SK-N-MC (cell line): ENCODE measurements around the gene SEMA6D.

Experiments used
- EZH2 ChIP-seq: fragments of 200-600 bp; sonication (generic); IDR thresholded peaks from one replicate; pipeline ENCODE4 v1.6.1; 2017; ENCODE audit warnings: antibody characterized with exemption
- FOXP2 ChIP-seq: optimal IDR thresholded peaks from 2 replicates; pipeline ENCODE3; 2011; ENCODE audit warnings: mild to moderate bottlenecking, moderate library complexity; ENCODE audit not compliant: insufficient read depth; ENCODE audit errors: extremely low read length, control extremely low read depth
- POLR2AphosphoS5 ChIP-seq: IDR thresholded peaks from 2 replicates; pipeline ENCODE4 v1.6.1; 2012; ENCODE audit warnings: mild to moderate bottlenecking, low read depth, low read length, borderline replicate concordance

DNA sequence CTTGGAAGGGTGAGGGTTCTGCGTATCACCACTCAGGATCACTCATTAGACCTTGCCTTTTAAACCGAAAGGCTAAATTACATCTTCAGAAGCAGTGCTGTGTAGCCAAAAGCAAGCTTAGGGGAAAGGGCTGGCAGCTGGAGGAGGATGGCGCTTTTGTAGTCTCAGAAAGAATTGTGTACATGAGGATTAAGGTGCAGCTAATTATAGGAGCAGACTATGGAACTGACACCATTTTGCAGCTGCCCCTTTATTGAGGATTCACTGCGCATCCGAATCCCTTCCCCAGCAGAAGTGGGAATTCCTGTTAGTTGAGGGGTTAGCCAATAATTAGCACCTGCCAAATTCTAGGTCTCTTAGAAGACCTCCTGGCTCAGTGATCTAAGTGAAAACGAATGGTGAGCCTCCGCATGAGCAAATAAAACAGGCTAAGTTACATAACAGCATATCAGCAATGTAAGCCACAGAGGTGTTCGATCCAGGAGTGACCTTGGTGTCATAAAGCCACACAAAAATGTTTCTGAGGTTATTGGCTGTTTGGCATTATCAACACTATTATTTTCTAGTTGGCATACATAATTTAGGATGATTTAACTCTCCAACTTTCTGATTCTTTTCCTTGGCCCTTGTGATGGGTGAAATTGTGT, 42.6 kb upstream of the SEMA6D start:
- TF ChIP-seq POLR2AphosphoS5 (no peak), EZH2 (no peak), FOXP2 (no peak)
